HG03039 (cell line): ENCODE results near the gene CCDC192.
"Not testable (repeated sequence)": the region's sequence is repeated elsewhere in the genome, so short reads cannot be mapped to it uniquely, and the experiment has no call there.

Experiments used
- ATAC-seq: cut with Tn5 transposase; IDR thresholded peaks from one replicate; pipeline ENCODE4 v1.9.1; 2021; ENCODE audit warnings: mild to moderate bottlenecking, moderate library complexity; ENCODE audit not compliant: unreplicated experiment

The CCDC192 gene

GRCh38 chr5:127758766-127759283 lies 55.6 kb downstream of the CCDC192 start:
- no peak for ATAC-seq

GRCh38 chr5:127761869-127762268 lies 58.7 kb downstream of the CCDC192 start:
- no peak for ATAC-seq

DNA sequence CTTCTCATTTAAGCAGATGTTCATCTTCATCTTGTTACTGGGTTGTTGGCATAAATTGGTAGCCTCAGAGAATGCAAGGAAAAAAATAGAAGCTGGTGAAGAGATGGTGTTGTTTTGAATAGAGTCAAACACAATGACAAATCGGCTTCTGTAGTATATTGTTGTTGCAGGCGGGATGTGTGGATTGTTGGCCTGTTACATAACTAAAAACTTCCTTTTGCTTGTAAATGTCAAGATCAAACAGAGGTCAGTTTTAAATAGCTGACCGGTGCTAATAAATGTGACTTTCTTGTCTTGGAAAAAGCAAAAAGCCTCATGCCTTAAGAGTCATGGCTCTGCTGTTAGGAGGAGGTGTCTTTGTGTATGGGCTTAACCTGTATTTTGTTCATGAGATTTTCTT lies 59.2 kb downstream of the CCDC192 start:
- ATAC-seq, result no peak

- no peak for ATAC-seq
Observed at GRCh38 chr5:127766676-127767335, 63.6 kb downstream of the CCDC192 start.

GRCh38 chr5:127769386-127769785 lies 66.2 kb downstream of the CCDC192 start:
- no peak for ATAC-seq

- no peak for ATAC-seq
Observed at GRCh38 chr5:127770272-127770671, 67.1 kb downstream of the CCDC192 start.

DNA sequence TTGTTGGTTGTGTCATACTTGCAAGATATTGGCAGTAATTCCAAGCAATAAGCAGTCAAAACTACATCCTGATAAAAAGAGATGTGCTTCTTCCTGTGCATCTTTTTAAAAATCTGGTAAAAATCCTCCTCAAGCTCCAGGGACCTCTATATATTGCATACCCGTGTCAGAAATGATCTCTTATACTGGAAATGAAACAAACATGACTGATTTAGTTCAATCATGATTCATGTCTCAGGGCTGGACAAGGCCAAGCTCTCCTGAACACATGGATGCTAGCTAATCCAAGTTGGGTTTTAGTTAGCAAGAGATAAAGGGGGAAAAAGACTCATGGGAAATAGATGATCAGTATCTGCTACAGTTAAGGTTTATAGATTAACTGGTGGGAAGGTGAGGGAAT lies 69.3 kb downstream of the CCDC192 start:
- ATAC-seq, result no peak

DNA sequence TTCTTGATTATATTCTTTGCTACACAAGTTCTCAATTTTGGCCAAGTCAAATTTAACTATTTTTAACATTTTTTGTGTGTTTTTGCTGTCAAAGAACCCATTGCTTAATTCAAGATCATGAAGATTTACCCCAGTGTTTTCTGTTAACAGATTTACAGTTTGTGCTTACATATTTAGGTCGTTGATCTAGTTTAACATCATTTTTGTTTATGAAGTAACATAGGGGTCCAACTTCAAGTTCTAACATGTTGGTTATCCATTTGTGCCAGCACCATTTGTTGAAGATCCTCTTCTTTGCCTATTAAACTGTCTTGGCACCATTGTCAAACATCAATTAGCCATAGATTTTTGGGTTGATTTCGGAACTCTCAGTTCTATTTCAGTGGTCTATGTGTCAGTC lies 71.0 kb downstream of the CCDC192 start:
- ATAC-seq, result no peak

- no peak for ATAC-seq
Observed at GRCh38 chr5:127776477-127776876, 73.3 kb downstream of the CCDC192 start.

DNA sequence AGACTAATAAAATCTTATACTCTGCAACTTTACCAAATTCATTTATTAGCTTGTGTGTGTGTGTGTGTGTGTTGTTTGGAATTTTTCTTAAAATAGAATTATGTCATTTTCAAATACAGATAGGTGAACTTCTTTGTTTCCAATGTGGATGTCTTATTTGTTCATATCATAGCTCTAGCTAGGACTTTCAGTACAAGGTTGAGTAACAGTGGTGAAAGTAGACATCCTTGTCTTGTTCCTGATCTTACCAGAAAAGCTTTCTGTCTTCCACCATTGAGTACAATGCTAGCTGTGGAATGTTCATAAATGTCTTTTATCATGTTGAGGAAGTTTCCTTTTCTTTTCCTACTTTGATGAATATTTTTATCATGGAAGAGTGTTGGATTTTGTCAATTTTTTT lies 74.8 kb downstream of the CCDC192 start:
- no peak for ATAC-seq

DNA sequence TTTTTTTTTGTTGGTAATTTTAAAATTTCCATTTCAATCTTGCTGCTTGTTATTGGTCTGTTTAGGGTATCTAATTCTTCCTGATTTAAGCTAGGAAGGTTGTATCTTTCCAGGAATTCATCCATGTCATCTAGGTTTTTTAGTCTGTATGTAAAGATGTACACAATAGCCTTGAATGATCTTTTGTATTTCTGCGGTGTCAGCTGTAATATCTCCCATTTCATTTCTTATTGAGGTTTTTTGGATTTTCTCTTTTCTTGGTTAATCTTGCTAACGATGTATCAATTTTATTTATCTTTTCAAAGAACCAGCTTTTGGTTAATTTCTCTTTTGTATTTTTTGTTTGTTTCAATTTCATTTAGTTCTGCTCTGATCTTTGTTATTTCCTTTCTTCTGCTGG lies 79.3 kb downstream of the CCDC192 start:
- ATAC-seq, result not testable (repeated sequence)

DNA sequence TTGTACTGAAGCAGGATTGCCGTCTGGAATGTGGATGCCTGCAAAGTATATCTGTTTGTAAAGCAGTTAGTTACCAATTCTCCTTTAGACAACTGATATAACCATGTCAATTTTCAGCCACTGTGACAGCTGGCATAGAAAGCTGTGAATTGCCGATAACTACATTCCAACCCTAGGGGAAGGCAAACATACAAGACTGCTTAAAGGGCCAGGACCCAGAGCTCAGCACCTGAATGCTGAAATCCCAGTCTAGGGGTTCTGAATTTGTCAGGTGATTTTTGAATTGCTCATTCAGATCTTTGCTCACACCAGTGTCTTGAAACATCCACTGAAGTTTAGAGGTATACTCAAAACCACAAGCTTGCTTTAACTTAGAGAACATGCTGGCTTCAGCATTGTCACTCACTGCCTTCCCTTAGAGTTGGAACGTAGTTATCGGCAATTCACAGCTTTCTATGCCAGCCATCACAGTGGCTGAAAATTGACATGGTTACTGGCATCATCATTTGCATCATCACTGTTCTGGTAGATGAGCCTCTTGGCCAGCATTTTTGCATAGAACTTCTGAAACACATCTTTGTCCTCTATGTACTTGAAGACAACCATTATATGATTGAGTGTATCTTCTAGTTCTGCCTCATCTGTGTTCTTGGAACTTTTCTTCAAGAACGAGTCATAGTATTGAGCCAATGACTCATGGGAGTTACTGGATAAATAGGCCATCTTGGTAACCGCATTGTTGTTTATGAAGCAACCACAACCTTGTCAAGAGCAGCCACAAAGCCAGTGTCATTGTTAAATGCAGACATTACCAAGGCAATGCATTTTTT lies 82.1 kb downstream of the CCDC192 start:
- peak; percentile 90 for ATAC-seq

DNA sequence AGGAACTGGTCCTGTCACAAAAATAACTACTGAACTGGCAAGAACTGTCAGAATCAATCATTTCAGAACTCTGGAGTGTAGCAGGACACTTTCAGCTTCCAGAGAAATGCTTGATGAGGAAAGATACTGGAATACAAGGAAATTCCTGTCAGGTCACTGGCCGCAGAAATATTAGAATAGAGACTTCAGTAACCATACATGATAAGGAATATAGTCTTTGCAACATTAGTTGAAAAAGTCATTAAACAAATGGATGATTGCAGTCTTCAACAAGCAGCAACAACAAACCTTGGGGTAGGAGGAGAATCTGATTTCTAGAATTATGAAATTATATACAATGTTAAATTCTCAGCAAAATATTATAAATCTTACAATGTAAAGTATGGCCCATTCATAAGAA lies 88.2 kb downstream of the CCDC192 start:
- no peak for ATAC-seq

DNA sequence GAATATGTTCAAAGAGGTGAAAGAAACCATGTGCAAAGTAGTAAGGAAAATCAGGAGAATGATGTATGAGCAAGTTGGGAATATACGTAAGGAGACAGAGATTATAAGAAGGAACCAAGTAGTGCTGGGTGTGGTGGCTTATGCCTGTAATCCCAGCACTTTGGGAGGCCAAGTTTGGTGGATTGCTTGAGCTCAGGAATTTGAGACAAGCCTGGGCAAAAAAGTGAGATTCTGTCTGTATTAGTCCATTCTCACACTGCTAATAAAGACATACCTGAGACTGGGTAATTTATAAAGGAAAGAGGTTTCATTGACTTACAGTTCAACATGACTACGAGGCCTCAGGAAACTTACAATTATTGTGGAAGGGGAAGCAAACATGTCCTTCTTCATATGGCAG lies 88.7 kb downstream of the CCDC192 start:
- not testable (repeated sequence) for ATAC-seq

DNA sequence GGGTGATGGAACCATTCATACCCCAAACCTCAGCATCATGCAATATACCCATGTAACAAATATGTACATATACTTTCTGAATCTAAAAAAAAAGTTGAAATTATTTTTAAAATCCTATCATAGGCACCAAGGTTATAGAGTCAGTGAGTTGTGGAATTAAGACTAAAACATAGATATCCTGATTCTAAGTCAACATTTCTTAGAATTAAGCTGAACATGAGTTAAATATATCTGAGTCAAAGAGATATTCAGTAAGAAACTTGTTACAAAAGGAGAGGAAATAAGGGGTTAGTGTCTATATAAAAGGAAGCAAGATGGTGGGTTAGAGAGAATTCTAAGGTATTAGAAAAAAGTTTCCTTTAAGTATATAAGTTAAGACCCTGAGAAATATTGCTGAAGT lies 89.9 kb downstream of the CCDC192 start:
- no peak for ATAC-seq

DNA sequence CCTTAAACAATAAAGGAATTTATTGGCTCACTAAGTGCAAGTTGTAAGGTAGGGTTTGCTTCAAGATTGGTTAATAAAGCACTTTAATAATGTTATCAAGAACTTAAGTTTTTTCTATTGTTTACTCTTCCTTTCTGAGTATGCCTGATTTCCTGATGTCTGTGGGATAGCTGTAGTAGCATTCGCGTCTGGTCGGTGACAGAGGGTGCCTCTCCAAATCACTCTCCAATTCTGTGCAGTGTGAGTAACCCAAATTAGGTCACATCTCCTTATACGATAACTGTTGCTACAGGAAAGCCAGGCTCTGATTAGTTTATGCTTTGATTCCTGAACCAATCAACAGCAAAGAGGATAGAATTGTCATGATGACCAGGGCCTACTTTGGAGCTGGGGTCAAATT lies 90.7 kb downstream of the CCDC192 start:
- ATAC-seq, result no peak

- ATAC-seq, result no peak
Observed at GRCh38 chr5:127796211-127796610, 93.0 kb downstream of the CCDC192 start.

- ATAC-seq, result no peak
Observed at GRCh38 chr5:127799293-127799905, 96.2 kb downstream of the CCDC192 start.

DNA sequence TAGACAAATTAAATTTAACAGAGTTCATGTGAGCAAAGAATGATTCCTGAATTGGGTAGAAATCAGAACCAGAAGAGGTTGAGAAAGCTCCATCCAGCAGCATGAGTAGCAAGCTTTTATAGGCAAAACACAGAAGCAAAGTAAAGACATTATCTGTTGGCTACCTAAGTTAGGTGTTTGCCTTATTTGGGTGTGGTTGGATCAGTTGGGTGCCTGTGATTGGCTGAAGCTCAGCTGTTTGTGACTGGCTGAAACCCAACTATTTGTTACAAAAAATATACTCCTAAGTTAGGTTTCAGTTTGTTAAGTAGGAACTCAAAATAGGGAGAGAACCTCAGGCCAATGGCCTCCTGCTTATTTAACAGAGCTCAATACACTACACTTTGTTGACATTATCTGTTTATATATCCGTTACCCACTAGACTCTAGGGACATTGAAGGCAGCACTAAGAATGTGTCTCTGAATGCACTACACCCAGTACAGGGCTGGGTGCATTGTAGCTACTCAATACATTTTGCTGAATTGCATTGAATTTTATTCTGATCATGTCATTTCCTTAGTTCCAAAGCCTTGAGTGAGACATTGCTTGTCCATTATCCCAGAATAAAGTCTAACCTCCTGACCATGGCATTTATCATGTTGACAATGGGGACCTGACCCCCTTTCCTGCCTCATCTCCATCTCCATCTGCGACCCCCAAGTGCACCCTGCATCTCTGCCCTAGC lies 98.7 kb downstream of the CCDC192 start:
- ATAC-seq, result no peak

DNA sequence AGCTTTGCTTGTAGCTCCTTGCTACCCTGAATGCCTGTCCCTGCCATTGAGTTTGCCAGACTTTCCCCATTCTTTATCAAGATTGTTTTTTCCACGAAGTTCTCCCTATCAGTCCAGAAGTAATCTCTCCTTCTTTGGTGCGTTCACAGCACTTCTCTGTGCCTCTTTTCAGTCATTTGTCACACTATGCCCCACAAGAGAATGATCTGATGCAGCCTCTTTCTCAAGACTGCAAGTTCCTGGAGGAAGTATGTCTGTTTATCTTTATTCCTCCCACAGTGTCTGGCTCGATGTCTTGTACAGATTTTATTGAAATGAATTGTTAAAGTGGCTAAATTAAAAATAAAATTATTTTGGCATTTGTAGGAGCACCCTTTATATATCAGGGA lies 99.3 kb downstream of the CCDC192 start:
- no peak for ATAC-seq

- ATAC-seq, result no peak
Observed at GRCh38 chr5:127804886-127805426, 101.8 kb downstream of the CCDC192 start.
